Stimulated activated CD8-positive, alpha-beta memory T cell treated with anti-CD3 and anti-CD28 coated beads, Interleukin-4, amount 100 ng/mL, for 24 hours (primary cell): ENCODE data around the gene CLCN6.

ENCODE experiments used
- DNase-seq: peaks from one replicate; pipeline ENCODE4 v3.0.0-alpha.2; 2020; ENCODE audit warnings: low read depth

Gene CLCN6

DNA sequence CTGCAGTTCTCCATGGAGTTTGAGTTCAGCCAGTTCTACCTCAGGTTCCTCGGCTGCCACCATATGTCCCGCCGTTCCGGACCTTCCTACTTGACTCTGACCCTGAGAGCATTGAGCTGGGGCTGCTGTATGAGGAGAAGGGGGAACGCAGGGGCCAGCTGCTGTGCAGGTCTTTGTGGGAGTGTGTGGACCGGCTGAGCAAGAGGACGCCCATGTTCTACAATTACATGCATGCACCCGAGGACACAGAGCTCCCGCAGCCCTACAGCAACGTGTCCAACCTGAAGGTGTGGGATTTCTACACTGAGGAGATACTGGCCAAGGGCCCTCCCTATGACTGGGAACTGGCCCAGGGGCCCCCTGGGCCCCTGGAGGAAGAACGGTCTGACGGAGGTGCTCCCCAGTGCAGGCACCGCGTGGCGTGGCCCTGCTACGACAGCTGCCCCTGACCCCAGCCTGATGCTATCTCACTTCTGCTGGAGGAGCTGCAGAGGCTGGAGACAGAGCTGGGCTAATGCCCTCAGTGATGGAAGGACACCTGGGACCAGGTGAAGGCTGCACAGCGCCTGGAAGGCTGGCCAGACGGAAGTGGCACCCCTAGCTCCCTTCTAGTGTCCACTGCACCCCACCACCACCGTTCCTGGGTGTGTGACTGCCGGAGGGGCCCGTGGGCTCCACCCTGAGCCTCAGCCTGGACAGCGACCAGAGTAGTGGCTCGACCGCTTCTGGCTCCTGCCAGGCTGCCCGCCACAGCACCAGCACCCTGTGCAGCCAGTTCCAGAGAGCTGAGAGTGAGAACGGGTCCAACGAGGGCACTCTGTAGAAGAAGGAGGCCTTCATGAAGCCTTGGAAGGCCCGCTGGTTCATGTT lies 73.6 kb downstream of the CLCN6 start:
- DNase-seq: no peak

DNA sequence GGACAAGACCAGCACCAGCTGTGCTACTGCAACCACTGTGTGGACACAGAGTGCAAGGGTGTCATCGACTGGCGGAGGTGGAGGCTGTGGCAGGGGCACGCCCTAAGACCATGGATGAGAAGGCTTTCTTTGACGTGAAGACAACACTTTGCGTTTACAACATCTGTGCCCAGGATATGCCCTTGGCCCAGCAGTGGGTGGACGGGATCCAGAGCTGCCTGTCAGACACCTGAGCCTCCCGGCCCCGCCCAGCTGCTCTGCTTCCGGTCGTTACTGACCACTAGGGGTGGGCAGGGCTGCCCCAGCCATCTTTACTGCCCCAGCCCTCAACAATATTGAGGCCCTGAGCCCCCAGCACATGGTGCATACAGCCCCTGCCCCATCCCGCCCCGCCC lies 74.2 kb downstream of the CLCN6 start:
- no peak for DNase-seq

DNA sequence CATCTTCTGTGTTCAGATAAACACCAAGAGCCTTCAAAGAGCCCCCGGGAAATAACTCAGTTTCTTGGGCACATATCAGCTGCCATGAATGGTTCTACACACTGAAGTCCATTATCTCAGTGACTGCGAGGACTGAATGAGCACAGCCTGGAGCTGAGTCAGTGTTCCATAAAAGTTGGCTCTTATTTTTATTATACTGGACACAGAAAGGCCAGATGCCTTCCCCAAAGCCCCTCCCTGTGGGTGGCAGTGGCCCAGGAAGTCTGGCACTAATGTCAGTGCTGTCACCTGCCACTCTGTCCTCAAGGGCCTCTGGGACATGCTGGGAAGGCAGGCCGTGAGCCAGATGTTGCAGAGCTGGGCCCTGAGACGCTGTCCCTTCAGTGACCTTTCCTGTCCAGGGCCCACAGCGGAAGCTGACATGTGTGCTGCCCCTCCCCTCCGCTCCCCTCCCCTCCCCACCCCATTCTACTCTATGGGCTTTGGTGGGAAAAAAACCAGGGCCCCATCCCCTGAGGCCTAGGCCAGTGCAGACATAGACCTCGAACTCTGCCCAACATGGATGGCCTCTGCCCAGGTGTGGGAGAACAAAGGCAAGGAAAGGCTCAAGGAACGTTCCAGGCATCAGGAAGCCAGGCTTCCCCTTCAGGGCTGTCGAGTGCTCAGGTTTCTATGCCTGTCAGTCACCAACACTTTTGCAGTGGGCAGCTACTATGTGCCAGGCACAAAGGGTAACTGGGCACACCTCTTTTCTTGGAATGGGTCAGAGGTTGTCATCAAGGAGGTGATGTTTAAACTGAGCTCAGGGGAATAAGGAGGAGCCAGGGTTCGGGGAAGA lies 75.1 kb downstream of the CLCN6 start:
- DNase-seq: no peak

DNA sequence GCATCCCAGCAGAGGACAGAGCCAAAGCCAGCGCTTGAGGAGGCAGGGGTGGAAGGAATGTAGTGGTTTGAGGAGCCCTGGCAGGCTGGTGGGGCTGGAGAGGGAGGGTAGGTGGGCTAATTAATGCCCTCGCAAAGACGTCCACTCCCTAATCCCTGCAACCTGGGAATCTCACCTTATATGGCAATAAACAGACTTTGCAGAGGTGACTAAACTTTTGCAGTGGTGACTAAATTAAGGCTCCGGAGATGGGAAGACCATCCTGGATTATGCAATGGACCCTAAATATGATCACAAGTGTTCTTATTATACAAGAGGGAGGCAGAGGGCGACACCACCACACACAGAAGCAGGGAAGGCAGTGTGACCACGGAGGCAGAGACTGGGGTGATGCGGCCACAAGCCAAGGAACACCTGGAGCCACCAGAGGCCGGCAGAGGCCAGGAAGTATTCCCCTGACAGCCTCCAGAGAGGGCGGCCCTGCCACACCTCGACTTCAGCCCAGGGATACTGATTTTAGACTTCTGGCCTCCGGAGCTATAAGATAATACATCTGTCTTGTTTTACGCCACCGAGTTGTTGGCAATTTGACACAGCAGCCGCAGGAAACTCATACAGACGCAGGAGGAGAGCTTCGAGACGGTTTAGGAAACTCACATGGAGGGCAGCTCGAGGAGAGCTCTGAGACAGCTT lies 75.9 kb downstream of the CLCN6 start:
- DNase-seq: no peak

DNA sequence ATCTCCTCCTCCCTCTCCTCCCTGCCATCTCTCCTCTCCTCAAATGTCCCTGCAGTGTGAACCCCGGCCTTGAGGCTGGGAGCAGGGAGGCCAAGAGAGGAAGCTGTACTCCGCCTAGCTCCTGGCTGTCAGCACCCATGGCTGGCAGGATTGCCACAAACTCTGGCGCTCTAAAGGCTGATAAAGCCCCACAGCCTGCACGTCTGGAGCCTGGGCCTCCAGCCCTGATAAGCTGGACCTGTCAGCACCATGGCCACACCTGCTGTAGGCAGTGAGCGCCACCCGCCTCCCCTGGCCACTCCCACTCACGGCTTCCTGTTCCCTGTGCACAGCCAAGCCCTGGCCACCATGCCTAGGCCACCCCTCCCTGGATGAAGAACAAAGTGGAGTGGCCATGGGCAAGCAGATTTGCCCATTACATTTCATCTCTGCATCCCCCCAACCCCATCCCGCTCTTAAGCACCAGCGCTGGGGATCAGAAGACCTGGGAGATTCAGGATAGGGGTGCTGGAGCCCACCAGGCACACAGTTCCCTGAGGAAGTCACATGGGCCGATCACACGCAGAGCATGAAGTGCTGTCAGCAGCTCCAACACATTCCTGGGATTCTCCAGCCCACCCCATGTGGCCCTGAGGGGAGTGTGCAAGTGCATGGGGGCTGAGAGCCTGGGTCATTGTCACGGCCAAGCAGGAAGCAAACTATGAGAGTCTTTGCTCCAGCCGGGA lies 77.0 kb downstream of the CLCN6 start:
- DNase-seq: no peak

DNA sequence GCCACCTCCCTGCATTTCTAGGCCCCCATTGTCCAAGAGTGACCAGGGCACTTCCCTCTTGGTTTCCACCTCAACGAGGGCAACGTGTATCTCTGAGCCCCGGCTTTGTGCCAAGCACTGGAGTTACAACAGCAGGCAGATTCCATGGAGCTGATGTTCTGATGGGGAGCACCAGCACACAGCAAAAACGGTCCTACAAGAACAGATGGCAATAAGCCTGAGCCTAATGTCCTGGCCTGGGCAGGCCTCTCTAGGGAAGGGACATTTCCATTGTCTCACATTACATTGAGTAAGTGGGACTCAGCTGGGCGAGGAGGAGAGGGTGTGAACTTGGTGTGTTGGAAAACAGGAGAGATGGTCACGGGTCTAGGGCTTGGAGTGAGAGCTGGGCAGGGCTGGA lies 79.9 kb downstream of the CLCN6 start:
- no peak for DNase-seq

DNA sequence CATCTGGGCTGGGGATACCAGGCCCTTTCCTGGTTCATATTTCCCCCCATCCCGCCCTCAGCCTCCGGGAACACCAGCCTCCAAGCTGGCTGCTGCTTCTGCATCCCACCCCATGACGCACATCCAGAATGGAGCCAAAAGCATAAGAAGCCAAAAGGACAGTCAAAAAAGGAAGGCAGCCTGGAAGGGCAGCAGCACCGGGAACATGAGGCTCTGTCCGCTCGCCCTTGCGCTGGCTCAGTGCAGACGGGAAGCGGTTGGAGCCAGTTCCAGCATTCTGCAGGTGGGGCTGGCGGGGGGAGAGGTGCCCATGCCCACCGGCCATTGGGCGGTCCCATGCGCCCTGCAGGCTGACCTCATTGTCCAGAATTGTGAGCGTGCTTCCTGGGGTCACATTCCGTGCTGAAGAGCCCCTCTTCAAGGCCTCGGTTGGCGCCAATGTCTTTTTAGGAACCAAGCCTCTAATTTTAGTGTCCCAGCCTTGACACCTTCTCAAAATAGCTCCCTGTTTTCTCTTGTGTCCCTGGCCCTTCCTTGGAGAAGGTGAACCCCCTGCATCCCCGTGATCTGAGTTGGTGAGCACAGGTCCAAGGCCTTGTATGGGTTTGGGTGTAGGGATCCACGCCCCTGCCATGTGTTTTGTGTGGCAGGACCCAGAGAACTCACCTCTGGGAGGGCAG lies 81.1 kb downstream of the CLCN6 start:
- DNase-seq: no peak

DNA sequence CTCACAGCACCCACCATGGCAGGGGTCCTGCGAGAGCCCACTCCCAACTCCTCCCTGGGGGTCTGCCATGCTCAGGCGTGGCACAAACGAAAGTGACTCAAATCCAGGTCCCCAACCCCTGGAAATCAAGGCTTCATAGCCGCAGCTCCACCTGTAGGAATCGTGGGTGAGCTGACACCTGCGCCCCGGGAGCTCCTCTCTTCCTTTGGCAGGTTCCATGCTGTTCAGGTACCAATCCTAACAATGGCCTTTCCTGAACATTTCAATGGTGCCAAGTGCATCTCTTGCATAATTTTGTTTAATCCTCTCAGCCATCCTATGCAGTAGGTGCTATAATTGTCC lies 81.6 kb downstream of the CLCN6 start:
- DNase-seq: no peak

DNA sequence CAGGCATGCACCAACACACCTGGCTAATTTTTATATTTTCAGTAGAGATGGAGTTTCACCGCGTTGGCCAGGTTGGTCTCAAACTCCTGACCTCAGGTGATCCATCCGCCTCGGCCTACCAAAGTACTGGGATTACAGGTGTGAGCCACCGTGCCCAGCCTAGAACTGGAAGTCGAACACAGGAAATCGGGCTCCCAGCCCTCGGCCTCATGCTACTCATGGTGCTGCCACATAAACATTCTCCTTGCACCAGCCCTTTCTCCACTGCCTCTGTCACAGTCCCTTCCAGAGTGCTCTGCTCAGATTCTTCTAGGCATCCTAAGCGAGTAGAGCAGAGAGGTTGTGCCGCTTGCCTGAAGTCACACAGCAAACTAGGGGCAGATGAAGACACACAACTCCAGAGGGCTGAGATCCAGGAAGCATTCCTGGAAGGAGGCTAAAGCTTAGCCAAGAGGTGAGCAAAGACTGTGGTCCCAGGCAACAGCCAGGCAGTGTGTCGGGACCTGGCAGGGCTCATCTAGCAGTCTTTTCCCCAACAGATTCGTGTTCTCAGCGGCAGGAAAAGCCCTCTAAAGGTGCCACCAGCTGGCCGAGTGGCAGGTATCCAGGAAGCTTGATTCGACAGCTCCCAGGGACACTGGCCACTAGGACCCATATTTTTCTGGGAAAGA lies 82.3 kb downstream of the CLCN6 start:
- no peak for DNase-seq

DNA sequence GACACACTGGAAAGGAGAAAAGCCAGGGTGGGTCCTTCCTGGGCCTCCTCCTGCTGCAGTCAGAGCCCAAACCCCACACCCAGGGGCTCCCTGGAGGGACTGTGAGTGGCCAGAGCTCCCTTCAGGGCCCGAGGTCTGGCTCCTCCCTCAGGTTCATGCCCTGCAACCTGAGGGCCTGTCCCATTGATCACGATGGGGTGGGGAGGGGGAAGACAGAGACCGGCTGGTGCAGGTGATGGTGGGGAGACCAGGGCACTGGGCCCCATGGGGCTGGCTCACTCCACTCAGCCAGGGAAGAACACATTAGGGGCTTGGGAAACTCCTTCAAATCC lies 82.9 kb downstream of the CLCN6 start:
- DNase-seq: no peak

DNA sequence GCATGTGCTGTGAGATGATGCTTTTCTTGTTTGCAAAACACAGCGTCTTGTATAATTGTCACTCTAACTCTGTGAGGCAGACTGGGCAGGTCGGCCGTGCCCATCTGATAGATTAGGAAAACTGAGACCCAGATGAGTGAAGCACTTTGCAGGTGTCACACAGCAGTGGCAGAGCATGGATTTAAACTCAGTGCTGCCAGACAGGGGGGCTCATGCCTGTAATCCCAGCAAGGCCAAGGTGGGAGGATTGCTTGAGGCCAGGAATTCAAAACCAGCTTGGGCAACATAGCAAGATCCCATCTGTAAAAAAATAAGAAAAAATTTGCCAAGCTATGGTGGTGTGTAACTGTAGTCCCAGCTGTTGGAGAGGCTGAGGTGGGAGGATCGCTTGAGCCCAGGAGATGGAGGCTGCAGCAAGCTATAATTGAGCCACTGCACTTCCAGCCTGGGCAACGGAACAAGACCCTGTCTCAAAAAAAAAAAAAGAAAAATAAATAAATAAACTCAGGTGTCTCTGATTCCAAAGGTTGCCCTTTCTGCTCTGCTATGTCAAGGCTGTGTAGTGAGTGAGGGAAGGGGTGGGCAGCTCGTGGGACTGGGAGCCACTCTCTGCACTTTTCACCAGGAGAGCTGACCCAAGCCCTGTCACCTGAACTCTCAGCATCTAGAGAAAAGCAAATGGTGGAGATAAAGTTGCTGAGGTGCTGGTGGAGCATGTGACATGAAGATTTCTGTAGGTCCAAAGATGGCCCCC lies 85.6 kb downstream of the CLCN6 start:
- no peak for DNase-seq
